WTC11 (cell line): ENCODE measurements around the gene LRSAM1. TPM values are rescaled to one million over a fixed set of nuclear protein-coding genes. Genes with fewer than 3 reads are reported as not detected.

Source experiments
- ATAC-seq: fragments of 200-7000 bp; cut with Tn5 transposase; 2 replicates; pipeline ENCODE4 v1.10.0; 2021; ENCODE audit warnings: mild to moderate bottlenecking, moderate library complexity
- CTCF ChIA-PET: fragments of 300-600 bp; sonication (Branson Sonifier 250); formaldehyde crosslinking; loops from one replicate; lab custom pipeline; 2021; ENCODE audit warnings: antibody characterized with exemption; lab: Charles Lee
- POLR2A ChIA-PET: fragments of 350-600 bp; sonication (Branson Sonifier 250); formaldehyde crosslinking; loops from one replicate; lab custom pipeline; 2021; ENCODE audit warnings: antibody characterized with exemption; lab: Charles Lee
- DNase-seq: peaks from one replicate; pipeline ENCODE4 v3.0.0; 2021; ENCODE audit warnings: low spot score
- H3K27ac Mint-ChIP-seq: 2 replicates; pipeline ENCODE4 v1.8.0; 2021; ENCODE audit warnings: mixed read lengths
- H3K27me3 Mint-ChIP-seq: 2 replicates; pipeline ENCODE4 v1.8.0; 2021; ENCODE audit warnings: low read depth, mild to moderate bottlenecking, moderate library complexity, mixed read lengths
- H3K36me3 Mint-ChIP-seq: 2 replicates; pipeline ENCODE4 v1.8.0; 2021; ENCODE audit warnings: mixed read lengths
- H3K4me1 Mint-ChIP-seq: 2 replicates; pipeline ENCODE4 v1.8.0; 2022; ENCODE audit warnings: mixed read lengths
- H3K4me3 Mint-ChIP-seq: 2 replicates; pipeline ENCODE4 v1.8.0; 2021; ENCODE audit warnings: mild to moderate bottlenecking, moderate library complexity, mixed read lengths
- H3K9me3 Mint-ChIP-seq: 2 replicates; pipeline ENCODE4 v1.8.0; 2021; ENCODE audit warnings: mixed read lengths
- ATF1 ChIP-seq: sonication (generic); formaldehyde crosslinking; IDR thresholded peaks from 2 replicates; pipeline ENCODE4 v1.8.1; 2023; ENCODE audit warnings: mild to moderate bottlenecking, moderate library complexity, missing genetic modification reagents
- ATF3 ChIP-seq: sonication (generic); formaldehyde crosslinking; conservative IDR thresholded peaks from 2 replicates; pipeline ENCODE4 v1.8.1; 2022; ENCODE audit warnings: mild to moderate bottlenecking, missing genetic modification reagents
- KAT7 ChIP-seq: sonication (generic); formaldehyde crosslinking; IDR thresholded peaks from 2 replicates; pipeline ENCODE4 v1.8.1; 2023; ENCODE audit warnings: missing genetic modification reagents, mild to moderate bottlenecking, borderline replicate concordance
- MXD4 ChIP-seq: fragments of 250-450 bp; sonication (Bioruptor Pico); IDR thresholded peaks from 2 replicates; pipeline ENCODE4 v1.8.0; 2021; ENCODE audit warnings: mild to moderate bottlenecking, moderate library complexity, borderline replicate concordance
- NFE2L1 ChIP-seq: sonication (generic); formaldehyde crosslinking; IDR thresholded peaks from 2 replicates; pipeline ENCODE4 v1.8.1; 2023; ENCODE audit warnings: missing genetic modification reagents
- PRRX2 ChIP-seq: fragments of 250-450 bp; sonication (Bioruptor Pico); IDR thresholded peaks from 2 replicates; pipeline ENCODE4 v1.8.0; 2021; ENCODE audit warnings: mild to moderate bottlenecking
- RORB ChIP-seq: fragments of 250-450 bp; sonication (Bioruptor Pico); IDR thresholded peaks from 2 replicates; pipeline ENCODE4 v1.9.0; 2021; ENCODE audit warnings: mild to moderate bottlenecking
- SMAD3 ChIP-seq: sonication (generic); formaldehyde crosslinking; IDR thresholded peaks from 2 replicates; pipeline ENCODE4 v1.8.0; 2022; ENCODE audit warnings: missing genetic modification reagents, mild to moderate bottlenecking, borderline replicate concordance
- STAT6 ChIP-seq: sonication (generic); formaldehyde crosslinking; conservative IDR thresholded peaks from 2 replicates; pipeline ENCODE4 v1.8.1; 2023; ENCODE audit warnings: mild to moderate bottlenecking, low read depth, missing genetic modification reagents, moderate library complexity
- TCF7 ChIP-seq: sonication (generic); formaldehyde crosslinking; IDR thresholded peaks from 2 replicates; pipeline ENCODE4 v1.8.0; 2022; ENCODE audit warnings: mild to moderate bottlenecking, low read depth, missing genetic modification reagents, moderate library complexity
- TEAD4 ChIP-seq: sonication (generic); formaldehyde crosslinking; IDR thresholded peaks from 2 replicates; pipeline ENCODE4 v1.8.0; 2022; ENCODE audit warnings: mild to moderate bottlenecking, missing genetic modification reagents
- ZNF138 ChIP-seq: sonication (generic); formaldehyde crosslinking; conservative IDR thresholded peaks from 2 replicates; pipeline ENCODE4 v1.8.1; 2022; ENCODE audit warnings: mild to moderate bottlenecking, moderate library complexity, missing genetic modification reagents
- ZNF232 ChIP-seq: sonication (generic); formaldehyde crosslinking; IDR thresholded peaks from 2 replicates; pipeline ENCODE4 v1.8.0; 2022; ENCODE audit warnings: mild to moderate bottlenecking, missing genetic modification reagents
- ZNF425 ChIP-seq: fragments of 250-450 bp; sonication (Bioruptor Pico); conservative IDR thresholded peaks from 2 replicates; pipeline ENCODE4 v1.9.0; 2021; ENCODE audit warnings: mild to moderate bottlenecking
- ZNF532 ChIP-seq: fragments of 250-450 bp; sonication (Bioruptor Pico); IDR thresholded peaks from 2 replicates; pipeline ENCODE4 v1.9.0; 2021; ENCODE audit warnings: mild to moderate bottlenecking, borderline replicate concordance
- ZNF671 ChIP-seq: fragments of 250-450 bp; sonication (Bioruptor Pico); IDR thresholded peaks from 2 replicates; pipeline ENCODE4 v1.8.0; 2021; ENCODE audit warnings: mild to moderate bottlenecking
- total RNA-seq: library from RNA; stranded (reverse); gene quantifications from 3 replicates; pipeline ENCODE4 v1.2.3, GENCODE V29; 2021
- TF ChIP-seq, protein P1 (sequence below): fragments of 250-450 bp; sonication (Bioruptor Pico); IDR thresholded peaks from 2 replicates; pipeline ENCODE4 v2.1.2; 2022; ENCODE audit warnings: mild to moderate bottlenecking, moderate library complexity
- TF ChIP-seq, protein P2 (sequence below): sonication (generic); formaldehyde crosslinking; IDR thresholded peaks from 2 replicates; pipeline ENCODE4 v1.8.0; 2022; ENCODE audit warnings: mild to moderate bottlenecking, missing genetic modification reagents
- TF ChIP-seq, protein P3 (sequence below): sonication (generic); formaldehyde crosslinking; IDR thresholded peaks from 2 replicates; pipeline ENCODE4 v1.8.1; 2022; ENCODE audit warnings: low read depth, mild to moderate bottlenecking, moderate library complexity, missing genetic modification reagents, borderline replicate concordance

Gene LRSAM1
- total RNA-seq, 1 experiment from 2014 or later: 32.4 TPM

DNA sequence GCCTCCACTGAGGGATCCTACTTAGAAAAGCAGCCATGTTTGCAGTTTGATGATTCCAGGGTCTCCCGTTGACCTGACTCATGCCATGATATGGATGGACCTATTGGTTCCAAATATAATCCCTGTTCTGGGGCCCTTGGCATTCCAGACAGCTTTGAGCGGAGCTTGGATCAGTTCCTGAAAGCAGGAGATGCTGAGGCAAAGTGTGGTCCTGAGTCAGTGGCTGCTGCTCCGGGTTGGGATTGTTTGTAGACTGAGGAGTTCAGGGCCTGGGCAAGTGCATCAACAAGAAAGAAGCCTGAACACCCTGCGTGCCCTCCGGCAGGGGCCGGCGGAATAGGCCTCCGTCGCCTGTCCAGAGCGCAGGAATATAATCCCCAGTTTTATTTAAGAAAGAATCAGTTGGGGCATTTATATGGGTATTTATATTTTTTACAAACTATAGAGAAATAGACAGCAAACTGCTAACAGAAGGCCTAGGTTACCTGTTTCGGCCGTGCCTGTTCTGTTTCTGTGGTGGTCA, 50.6 kb downstream of the LRSAM1 start:
- Mint-ChIP-seq H3K4me3 (no peak overlapping the region), H3K4me1 (no peaks in the 10 kb centered on the region), H3K27me3 (no peaks in the 10 kb centered on the region), H3K27ac (no peak overlapping the region), H3K36me3 (no peaks in the 10 kb centered on the region), H3K9me3 (no peaks in the 10 kb centered on the region)
- ATAC-seq: no peak
- no peak for DNase-seq
- TF ChIP-seq ATF3 (no peak), ZNF425 (no peak), ZNF532 (CRISPR knock-in tag) (no peak), TEAD4 (CRISPR knock-in tag) (no peak), SMAD3 (CRISPR knock-in tag) (no peak), ZNF138 (CRISPR knock-in tag) (no peak), RORB (no peak), TCF7 (CRISPR knock-in tag) (no peak), STAT6 (no peak), ATF1 (CRISPR knock-in tag) (no peak), PRRX2 (CRISPR knock-in tag) (no peak), MXD4 (CRISPR knock-in tag) (no peak), NFE2L1 (no peak), ZNF671 (CRISPR knock-in tag) (no peak), KAT7 (CRISPR knock-in tag) (no peak), ZNF232 (no peak)
- TF ChIP-seq, protein P1, sequence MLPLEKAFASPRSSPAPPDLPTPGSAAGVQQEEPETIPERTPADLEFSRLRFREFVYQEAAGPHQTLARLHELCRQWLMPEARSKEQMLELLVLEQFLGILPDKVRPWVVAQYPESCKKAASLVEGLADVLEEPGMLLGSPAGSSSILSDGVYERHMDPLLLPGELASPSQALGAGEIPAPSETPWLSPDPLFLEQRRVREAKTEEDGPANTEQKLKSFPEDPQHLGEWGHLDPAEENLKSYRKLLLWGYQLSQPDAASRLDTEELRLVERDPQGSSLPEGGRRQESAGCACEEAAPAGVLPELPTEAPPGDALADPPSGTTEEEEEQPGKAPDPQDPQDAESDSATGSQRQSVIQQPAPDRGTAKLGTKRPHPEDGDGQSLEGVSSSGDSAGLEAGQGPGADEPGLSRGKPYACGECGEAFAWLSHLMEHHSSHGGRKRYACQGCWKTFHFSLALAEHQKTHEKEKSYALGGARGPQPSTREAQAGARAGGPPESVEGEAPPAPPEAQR (CRISPR knock-in tag): no peak
- TF ChIP-seq, protein P2, sequence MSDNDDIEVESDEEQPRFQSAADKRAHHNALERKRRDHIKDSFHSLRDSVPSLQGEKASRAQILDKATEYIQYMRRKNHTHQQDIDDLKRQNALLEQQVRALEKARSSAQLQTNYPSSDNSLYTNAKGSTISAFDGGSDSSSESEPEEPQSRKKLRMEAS (CRISPR knock-in tag): no peak
- TF ChIP-seq, protein P3, sequence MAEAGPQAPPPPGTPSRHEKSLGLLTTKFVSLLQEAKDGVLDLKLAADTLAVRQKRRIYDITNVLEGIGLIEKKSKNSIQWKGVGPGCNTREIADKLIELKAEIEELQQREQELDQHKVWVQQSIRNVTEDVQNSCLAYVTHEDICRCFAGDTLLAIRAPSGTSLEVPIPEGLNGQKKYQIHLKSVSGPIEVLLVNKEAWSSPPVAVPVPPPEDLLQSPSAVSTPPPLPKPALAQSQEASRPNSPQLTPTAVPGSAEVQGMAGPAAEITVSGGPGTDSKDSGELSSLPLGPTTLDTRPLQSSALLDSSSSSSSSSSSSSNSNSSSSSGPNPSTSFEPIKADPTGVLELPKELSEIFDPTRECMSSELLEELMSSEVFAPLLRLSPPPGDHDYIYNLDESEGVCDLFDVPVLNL (CRISPR knock-in tag): no peak
- CTCF ChIA-PET: no interaction called here
- POLR2A ChIA-PET: no interaction called here
